Measurements from ENCODE around the gene LIPT2. TPM values are rescaled to one million over a fixed set of nuclear protein-coding genes. Genes with fewer than 3 reads are reported as not detected.

Gene LIPT2
- total RNA-seq, 1 experiment from 2014 or later, result 5.8 TPM

GRCh38 chr11:74474316-74474715 is 19.2 kb downstream of the LIPT2 start:
- ChIA-PET POLR2A (ENCODE audit: unreplicated experiment) (no interaction called here), CTCF (no interaction called here)
- H3K36me3 ChIP-seq (ENCODE audit: low read depth), result no peaks in the 10 kb centered on the region

GRCh38 chr11:74473382-74474173 is 19.9 kb downstream of the LIPT2 start:
- POLR2A ChIA-PET (ENCODE audit: unreplicated experiment), result no interaction called here

More at GRCh38 chr11:74474316-74474715, 19.2 kb downstream of the LIPT2 start:
- DNase-seq, result no peak
- no peaks in the 10 kb centered on the region for H3K9me3 ChIP-seq (ENCODE audit: insufficient read depth, low read depth)
- H2AFZ ChIP-seq, result no peak overlapping the region
- intact Hi-C loops (cut with micrococcal nuclease; ENCODE audit: unreplicated experiment), result no loop called here
- H3K27me3 ChIP-seq (ENCODE audit: insufficient read depth, low read depth), result no peaks in the 10 kb centered on the region
- H4K20me1 ChIP-seq (ENCODE audit: insufficient read depth), result no peaks in the 10 kb centered on the region
- H3K4me2 ChIP-seq, result no peak overlapping the region
- H3K4me1 ChIP-seq (replicated peaks; ENCODE audit: insufficient read depth), result no peaks in the 10 kb centered on the region
- no TSS peak for BruUV-seq (replicated peaks)
- no peak overlapping the region for H3K4me3 ChIP-seq
- H3K79me2 ChIP-seq (ENCODE audit: low read depth), result no peaks in the 10 kb centered on the region
- H3F3A ChIP-seq (ENCODE audit: insufficient read depth, low read depth), result no peaks in the 10 kb centered on the region
- no peaks in the 10 kb centered on the region for H3K9me2 ChIP-seq (ENCODE audit: insufficient read depth)
- TF ChIP-seq EZH2 (IDR thresholded peaks at IDR 0.05; ENCODE audit: low read depth) (no peak), CTCF (conservative IDR thresholded peaks at IDR 0.05) (no peak)
- no peak overlapping the region for H3K27ac ChIP-seq

GRCh38 chr11:74471668-74472429 is 21.7 kb downstream of the LIPT2 start:
- no TSS peak for BruUV-seq (replicated peaks)
- POLR2A ChIA-PET (ENCODE audit: unreplicated experiment), result no interaction called here
- no peak for TF ChIP-seq CTCF (conservative IDR thresholded peaks at IDR 0.05)
- TF ChIP-seq EZH2 (IDR thresholded peaks at IDR 0.05; ENCODE audit: low read depth), result no peak

More at GRCh38 chr11:74473382-74474173, 19.9 kb downstream of the LIPT2 start:
- Histone ChIP-seq H3K79me2 (ENCODE audit: low read depth) (no peaks in the 10 kb centered on the region), H3K4me2 (no peak overlapping the region), H3K4me3 (no peak overlapping the region), H3K4me1 (replicated peaks; ENCODE audit: insufficient read depth) (no peaks in the 10 kb centered on the region), H2AFZ (no peak overlapping the region), H3K27me3 (ENCODE audit: insufficient read depth, low read depth) (no peaks in the 10 kb centered on the region), H3K36me3 (ENCODE audit: low read depth) (no peaks in the 10 kb centered on the region), H3K9me2 (ENCODE audit: insufficient read depth) (no peaks in the 10 kb centered on the region), H3F3A (ENCODE audit: insufficient read depth, low read depth) (no peaks in the 10 kb centered on the region), H4K20me1 (ENCODE audit: insufficient read depth) (no peaks in the 10 kb centered on the region), H3K9me3 (ENCODE audit: insufficient read depth, low read depth) (no peaks in the 10 kb centered on the region), H3K27ac (no peak overlapping the region)
- no TSS peak for BruUV-seq (replicated peaks)
- TF ChIP-seq CTCF (conservative IDR thresholded peaks at IDR 0.05), result no peak
- no peak for TF ChIP-seq EZH2 (IDR thresholded peaks at IDR 0.05; ENCODE audit: low read depth)
- CTCF ChIA-PET, result interaction anchor here (0.6 kb wide), 1 partner anchor 83 kb away, joined by 4 read pairs; no protein-coding TSS in a partner anchor
- intact Hi-C loops (cut with micrococcal nuclease; ENCODE audit: unreplicated experiment), result no loop called here
- no peak for DNase-seq

More at GRCh38 chr11:74471668-74472429, 21.7 kb downstream of the LIPT2 start:
- H3K79me2 ChIP-seq (ENCODE audit: low read depth), result no peaks in the 10 kb centered on the region
- CTCF ChIA-PET, result no interaction called here
- H2AFZ ChIP-seq, result no peak overlapping the region
- no peaks in the 10 kb centered on the region for H3K9me2 ChIP-seq (ENCODE audit: insufficient read depth)
- H3K27me3 ChIP-seq (ENCODE audit: insufficient read depth, low read depth), result no peaks in the 10 kb centered on the region
- no peaks in the 10 kb centered on the region for H3F3A ChIP-seq (ENCODE audit: insufficient read depth, low read depth)
- no peaks in the 10 kb centered on the region for H4K20me1 ChIP-seq (ENCODE audit: insufficient read depth)
- H3K4me2 ChIP-seq, result no peak overlapping the region
- H3K4me1 ChIP-seq (replicated peaks; ENCODE audit: insufficient read depth), result no peaks in the 10 kb centered on the region
- DNase-seq, result no peak
- no peak overlapping the region for H3K27ac ChIP-seq
- no peaks in the 10 kb centered on the region for H3K9me3 ChIP-seq (ENCODE audit: insufficient read depth, low read depth)
- H3K36me3 ChIP-seq (ENCODE audit: low read depth), result no peaks in the 10 kb centered on the region
- intact Hi-C loops (cut with micrococcal nuclease; ENCODE audit: unreplicated experiment), result no loop called here
- H3K4me3 ChIP-seq, result no peak overlapping the region
